Adipose tissue (tissue), 3 donors: ENCODE measurements around the gene UCN2. TPM values are rescaled to one million over a fixed set of nuclear protein-coding genes. Genes with fewer than 3 reads are reported as not detected.
"Not testable (repeated sequence)": the region's sequence is repeated elsewhere in the genome, so short reads cannot be mapped to it uniquely, and the experiment has no call there.

Experiments
- H3K27ac ChIP-seq: one replicate; pipeline ENCODE4 v1.5.1; 2013; ENCODE audit warnings: low read depth, low read length
- WGBS, 3 donors: extraction: QIAGEN DNeasy Blood & Tissue Kit; methylation state at CpG; one replicate each; pipeline ENCODE4 v1.1.7; 2013; 5-methylcytosine and 5-hydroxymethylcytosine counted together
- polyA plus RNA-seq, 3 donors: library from polyadenylated mRNA; stranded (reverse); fragments of 200-250 nt; gene quantifications; one replicate each; pipeline ENCODE4 v1.2.3, GENCODE V29; 2013
- donor health status: healthy with polysubstance abuse.
- donor health status: Bipolar disorder and iron deficiency.
- donor health status: healthy.

Gene UCN2
- polyA plus RNA-seq, 3 donors, result 0.04 TPM; not detected in 2

DNA sequence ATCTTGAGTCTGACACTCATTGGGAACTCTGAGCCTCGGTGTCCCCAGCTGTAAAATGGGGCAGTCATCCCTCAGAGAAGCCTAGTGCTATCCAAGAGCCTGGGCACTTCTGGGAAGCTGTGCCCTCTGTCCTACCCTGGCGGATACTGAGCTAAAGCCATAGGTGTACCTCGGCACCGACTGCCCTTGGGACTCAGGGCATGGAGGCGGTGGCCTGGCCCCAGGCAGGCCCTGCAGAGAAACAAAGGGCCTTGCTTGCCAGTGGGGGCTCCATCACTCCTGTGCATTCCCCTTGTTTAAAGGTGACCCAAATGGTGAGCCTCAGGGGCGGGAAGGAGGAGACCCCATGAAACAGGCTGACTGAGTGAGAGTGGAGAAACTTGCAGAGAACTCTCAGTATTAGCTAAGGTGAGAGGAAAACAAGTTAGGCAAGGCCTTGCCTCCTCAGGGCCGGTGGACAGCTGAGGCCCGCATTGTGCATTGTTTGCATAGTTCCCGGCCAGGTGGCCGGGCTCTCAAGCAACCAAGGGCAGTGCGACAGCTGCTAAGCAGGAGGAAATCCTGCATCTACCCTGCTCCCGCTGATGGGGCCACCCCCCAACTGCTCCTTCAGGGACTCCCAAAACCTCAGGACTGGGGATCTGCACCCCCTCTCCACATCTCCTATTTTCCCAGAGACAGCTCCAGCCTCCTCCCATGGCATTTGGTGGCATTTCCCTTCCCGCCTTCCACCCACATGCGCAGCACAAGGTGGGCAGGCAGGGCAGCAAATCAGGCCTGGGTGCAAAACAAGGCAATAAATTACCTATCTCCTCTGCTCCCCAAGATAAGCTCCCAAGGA lies 11.2 kb downstream of the UCN2 start:
- no peak overlapping the region for H3K27ac ChIP-seq
- 34 to 81% (median 80%) methylated on average over 14 of the region's 14 CpGs for WGBS, 3 donors

DNA sequence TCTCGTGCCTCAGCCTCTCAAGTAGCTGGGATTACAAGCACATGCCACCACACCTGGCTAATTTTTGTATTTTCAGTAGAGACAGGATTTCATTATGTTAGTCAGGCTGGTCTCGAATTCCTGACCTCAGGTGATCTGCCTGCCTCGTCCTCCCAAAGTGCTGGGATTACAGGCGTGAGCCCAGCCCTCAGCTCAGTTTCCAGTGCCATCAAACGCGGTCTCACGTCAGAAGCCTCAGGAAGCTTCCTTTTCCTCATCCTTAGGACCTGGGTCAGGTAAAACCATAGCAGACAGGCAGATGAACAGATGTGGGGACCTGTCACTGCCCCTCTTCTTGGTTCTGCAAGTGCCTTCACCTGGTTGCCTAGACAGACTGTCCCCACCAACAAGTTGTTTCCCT lies 11.9 kb downstream of the UCN2 start:
- WGBS, 3 donors, result 72 to 95% (median 90%) methylated on average over 7 of the region's 7 CpGs
- not testable (repeated sequence) for H3K27ac ChIP-seq

DNA sequence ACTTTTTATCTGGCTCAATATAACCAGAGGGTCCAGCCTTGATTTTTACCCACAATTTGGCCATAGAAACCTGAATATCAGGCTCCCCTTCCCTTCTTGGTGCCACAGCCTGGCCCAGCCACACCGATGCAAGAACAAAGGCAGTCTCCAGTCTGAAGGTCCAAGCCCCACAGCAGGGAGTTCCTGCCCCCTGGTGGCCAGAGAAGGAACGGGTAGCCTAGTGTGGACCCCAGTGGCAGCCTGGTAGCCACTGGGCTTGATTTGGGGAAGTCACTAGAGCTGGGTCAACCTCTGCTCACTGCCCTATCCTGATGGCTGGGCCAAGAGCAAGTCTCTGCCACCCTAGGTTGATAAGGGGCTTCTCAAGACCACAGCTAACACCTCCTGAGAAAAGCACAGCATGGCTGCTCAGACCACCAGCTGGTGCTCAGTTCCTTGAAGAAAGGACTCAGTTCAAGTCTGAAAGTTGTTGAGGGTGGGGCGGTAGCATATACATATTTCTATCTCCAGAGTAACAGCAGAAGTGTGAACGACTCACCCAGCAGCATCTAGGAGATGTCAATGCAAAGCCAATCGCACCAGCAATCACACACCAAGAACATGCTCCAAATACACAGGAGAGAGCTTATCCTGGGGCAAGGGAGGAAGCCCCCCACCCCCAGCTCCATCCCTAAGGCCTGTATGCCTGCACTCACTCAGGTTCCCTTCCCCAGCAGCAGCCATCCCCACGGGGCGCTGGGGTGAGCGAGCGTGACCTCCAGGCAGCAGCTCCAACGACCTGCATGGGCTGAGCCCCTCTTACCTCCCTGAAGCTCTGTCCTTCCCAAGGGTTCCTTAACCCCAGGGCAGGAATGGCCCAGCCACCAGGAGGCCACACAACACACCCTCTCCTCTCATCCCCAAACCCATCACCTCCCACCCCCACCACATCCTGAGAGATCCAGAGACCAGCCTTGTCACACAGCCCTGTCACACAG lies 14.6 kb downstream of the UCN2 start:
- no peak overlapping the region for H3K27ac ChIP-seq
- WGBS, 3 donors, result 65 to 72% (median 70%) methylated on average over 10 of the region's 10 CpGs

DNA sequence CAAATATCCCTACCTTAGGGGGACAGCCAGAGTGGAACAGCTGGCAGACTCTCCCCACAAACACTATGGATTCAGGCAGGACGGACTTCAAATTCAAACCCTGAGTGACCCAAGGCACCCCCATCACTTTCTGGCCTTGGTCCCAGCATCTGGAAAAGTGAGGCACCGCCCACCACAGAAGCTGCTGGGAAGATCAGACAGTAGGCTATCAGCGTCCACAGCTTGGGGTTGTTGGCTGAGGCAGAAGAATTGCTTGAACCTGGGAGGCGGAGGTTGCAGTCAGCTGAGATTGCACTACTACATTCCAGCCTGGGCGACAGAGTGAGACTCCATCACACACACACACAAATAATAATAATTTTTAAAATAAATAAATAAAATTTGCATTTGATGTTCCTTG lies 15.5 kb downstream of the UCN2 start:
- no peak overlapping the region for H3K27ac ChIP-seq
- WGBS, 3 donors, result 74 to 87% (median 85%) methylated on average over 5 of the region's 5 CpGs

DNA sequence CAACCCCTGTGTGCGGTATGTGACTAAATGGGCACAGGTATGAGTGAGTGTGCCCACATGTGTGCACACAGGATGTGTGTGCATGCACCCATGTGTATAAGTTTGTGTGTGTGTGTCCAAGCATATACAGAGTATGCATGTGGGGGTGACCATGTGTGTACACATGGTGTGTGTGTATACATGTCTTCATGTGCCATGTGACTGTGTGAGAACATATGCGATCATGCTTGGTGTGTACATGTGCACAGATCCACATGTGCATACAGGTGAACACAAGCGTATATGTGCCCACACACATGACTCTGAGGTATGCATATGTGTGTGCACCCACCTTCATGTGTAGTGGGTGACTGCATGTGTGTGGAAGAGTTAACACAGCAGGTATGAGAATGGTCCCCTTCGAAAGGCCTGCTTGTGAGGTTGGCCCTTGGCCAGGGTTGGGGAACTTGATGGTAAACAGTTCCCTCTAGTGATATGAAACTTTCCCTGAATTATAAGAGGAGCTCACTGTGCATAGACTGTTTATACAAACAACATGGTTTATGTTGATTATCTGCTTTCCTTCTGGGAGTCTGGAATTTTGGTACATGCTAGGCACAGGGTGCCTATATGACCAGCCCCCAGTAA lies 17.3 kb downstream of the UCN2 start:
- WGBS, 3 donors, result 74 to 80% (median 76%) methylated on average over 4 of the region's 4 CpGs
- H3K27ac ChIP-seq, result no peak overlapping the region

DNA sequence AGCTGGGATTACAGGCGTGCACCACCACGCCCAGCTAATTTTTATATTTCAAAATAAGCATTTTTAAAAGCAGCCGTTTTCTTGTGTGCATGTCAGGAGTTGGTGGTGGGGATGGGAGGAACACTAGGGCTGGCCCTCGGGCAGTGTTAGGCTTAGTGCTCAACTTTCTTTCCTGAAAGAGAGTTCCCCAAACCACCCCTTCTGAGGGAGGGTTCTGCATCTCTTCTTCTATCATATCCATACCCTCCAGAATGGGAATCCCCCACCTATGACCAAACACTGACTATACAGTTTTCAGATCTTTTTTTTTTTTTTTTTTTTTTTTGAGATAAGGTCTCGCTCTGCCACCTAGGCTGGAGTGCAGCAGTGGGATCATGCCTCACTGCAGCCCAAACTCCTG lies 19.4 kb downstream of the UCN2 start:
- WGBS, 3 donors, result 76 to 86% (median 80%) methylated on average over 5 of the region's 5 CpGs
- no peak overlapping the region for H3K27ac ChIP-seq

DNA sequence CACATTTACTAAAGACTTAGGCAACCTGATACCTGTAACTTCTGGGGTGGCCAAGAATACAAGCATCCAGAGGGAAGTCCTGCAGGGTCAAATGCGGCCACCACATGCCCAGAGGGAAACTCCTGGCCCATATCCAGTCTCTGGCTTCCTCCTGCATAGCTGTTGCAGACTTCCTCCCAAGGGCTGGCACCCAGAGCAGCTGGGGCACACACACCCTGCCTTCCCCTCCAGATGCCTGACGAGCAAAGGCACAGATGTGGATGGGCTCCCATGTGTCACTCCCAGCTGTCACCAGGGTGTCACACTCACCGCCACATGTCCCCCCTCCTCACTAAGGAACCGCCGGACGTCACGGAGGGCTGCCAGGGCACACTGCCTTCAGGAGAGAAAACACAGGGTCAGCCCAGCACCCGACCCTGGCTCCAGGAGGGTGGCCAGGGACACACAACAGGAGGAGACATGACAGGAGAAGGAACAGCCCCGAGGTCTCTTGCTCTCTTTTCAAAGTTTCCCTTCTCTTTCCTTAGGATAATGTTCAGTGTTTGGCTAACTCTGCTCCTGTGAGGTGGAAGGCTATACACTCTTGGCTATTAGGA lies 20.2 kb downstream of the UCN2 start:
- no peak overlapping the region for H3K27ac ChIP-seq
- 33 to 78% (median 38%) methylated on average over 9 of the region's 9 CpGs for WGBS, 3 donors

DNA sequence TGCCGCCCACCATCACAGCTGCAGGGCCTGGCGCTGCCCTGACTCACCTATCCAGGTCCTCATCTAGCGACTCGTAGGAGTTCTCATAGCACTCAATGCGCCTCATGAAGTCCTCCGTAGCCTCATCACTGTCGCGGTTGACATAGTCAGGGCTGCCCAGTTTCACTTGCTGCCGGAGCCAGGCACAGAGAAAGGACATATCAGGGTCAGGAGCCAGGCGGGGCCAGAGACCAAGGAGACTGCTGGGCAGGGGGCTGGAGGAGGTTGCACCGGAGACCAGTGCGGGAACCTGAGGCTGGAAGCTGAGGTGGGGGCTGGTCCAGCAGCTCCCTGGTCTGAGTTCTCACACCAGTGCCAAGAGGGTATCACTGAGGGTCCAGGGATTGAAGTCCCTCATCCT lies 25.1 kb downstream of the UCN2 start:
- no peak overlapping the region for H3K27ac ChIP-seq
- WGBS, 3 donors, result 94 to 96% (median 95%) methylated on average over 12 of the region's 12 CpGs

DNA sequence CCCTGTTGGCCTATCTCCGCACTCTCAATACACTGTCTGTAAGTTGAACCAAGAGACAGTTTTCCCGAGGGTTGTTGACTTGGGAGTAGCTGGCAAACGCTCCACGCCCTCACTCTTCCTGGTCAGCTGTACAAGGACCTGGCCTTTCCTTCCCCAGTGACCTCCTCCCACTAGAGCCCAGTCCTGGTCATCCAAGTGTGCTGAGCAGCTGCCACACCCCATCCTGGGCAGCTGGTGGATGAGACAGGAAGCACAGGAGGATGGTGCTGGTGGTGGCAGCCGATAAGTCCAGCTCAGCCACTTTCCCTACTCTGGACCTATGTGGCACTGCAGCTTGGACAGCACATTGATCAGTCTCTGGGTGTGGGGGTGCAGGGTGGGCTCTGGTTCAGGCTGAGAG lies 26.8 kb downstream of the UCN2 start:
- WGBS, 3 donors, result 73 to 81% (median 77%) methylated on average over 5 of the region's 5 CpGs
- H3K27ac ChIP-seq, result no peak overlapping the region

DNA sequence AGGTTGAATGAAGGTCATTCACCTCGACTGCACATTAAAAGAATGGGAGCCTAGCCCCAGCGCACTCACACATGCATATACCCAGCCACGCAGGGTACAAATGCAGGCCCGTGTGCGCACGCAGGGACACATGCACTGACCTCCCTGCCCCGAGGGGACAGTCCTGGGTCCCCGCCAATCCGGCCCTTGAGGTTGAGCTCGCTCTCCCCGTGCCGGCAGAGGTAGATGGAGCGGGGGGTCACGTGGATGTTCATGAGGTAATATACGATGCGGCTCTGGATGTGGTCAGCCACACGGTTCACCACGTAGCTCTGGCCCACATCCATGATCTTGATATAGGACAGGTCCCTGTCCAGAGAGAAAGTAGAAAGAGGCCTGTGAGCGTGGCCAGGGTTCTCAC lies 27.5 kb downstream of the UCN2 start:
- 86 to 93% (median 88%) methylated on average over 19 of the region's 19 CpGs for WGBS, 3 donors
- no peak overlapping the region for H3K27ac ChIP-seq

DNA sequence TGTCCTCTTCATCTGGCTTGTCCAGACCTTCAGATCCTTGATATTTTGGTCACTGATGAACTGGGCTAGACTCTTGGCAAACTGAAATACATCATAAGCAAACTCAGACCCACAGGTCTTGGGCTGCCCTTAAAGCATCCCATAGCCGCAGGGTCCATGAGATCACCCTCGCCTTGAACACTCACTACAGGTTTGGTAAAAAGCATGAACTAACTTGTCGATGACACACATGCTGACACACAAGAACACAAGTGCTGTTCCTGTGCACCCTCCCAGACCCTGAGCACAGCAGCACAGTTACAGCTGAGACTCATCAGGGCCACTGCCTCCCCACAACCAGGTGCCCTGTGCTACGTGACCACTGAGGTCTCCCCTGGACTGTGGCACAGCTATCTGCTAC lies 28.0 kb downstream of the UCN2 start:
- WGBS, 3 donors, result 93 to 97% (median 96%) methylated on average over 4 of the region's 4 CpGs
- H3K27ac ChIP-seq, result no peak overlapping the region

DNA sequence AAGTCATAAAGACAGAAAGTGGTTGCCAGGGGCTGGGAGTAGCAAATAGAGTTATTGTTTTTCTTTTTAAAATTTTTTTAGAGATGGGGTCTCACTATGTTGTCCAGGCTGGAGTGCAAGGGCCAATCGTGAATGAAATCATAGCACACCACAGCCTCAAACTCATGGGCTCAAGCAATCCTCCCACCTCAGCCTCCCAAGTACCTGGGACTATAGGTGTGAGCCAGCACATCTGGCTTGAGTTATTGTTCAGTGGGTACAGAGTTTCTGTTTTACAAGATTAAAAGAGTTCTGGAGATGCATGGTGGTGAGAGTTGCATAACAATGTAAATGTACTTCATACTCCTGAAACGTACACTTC lies 30.6 kb downstream of the UCN2 start:
- 79 to 90% (median 88%) methylated on average over 2 of the region's 2 CpGs for WGBS, 3 donors
- no peak overlapping the region for H3K27ac ChIP-seq

DNA sequence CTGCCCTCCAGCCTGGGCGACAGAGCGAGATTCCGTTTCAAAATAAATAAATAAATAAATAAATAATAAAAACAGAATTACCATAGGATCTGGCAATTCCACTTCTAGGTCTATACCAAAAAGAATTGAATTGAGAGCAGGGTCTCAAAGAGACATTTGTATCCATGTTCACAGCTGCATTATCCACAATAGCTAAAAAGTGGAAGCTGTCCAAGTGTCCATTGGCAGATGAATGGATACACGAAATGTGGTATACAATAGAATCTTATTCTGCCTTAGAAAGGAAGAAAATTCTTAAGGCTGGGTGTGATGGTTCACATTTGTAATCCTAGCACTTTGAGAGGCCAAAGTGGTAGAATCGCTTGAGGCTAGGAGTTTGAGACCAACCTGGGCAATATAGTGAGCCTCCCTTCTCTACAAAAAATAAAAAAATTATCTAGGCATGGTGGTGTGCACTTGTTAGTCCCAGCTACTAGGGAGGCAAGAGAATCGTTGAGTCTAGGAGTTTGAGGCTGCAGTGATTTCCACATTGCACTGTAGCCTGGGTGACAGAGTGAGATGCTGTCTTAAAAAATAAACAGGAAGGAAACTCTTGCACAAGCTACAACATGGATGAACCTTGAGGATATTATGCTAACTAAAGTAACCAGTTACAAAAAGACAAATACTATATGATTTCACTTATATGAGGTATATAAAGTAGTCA lies 31.2 kb downstream of the UCN2 start:
- 88 to 94% (median 89%) methylated on average over 6 of the region's 6 CpGs for WGBS, 3 donors
- H3K27ac ChIP-seq, result no peak overlapping the region

DNA sequence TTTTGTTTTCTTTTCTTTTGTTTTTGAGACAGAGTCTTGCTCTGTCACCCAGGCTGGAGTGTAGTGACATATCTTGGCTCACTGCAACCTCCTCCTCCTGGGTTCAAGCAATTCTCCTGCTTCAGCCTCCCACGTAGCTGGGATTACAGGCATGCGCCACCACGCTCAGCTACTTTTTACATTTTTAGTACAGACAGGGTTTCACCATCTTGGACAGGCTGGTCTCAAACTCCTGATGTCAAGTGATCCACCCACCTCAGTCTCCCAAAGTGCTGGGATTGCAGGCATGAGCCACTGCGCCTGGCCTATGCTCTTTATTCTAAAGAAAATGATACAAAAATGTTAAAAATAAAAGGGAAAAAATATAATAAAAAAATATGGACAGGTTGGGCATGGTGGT lies 32.9 kb downstream of the UCN2 start:
- H3K27ac ChIP-seq, result not testable (repeated sequence)
- WGBS, 3 donors, result 96 to 97% (median 97%) methylated on average over 4 of the region's 4 CpGs

DNA sequence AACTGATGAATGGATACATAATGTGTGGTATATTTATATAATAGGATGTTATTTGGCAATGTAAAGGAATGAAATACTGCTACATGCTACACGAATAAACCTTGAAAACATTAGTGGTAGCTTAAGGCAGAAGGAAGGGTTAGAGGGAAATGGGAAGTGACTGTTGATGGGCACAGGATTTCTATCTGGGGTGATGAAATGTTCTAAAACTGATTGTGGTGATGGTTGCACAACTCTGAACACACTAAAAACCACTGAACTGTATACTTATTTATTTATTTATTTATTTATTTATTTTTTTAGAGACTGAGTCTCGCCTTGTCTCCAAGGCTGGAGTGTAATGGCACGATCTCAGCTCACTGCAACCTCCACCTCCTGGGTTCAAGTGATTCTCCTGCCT lies 34.8 kb downstream of the UCN2 start:
- no peak overlapping the region for H3K27ac ChIP-seq
- 63 to 83% (median 66%) methylated on average over 3 of the region's 3 CpGs for WGBS, 3 donors

DNA sequence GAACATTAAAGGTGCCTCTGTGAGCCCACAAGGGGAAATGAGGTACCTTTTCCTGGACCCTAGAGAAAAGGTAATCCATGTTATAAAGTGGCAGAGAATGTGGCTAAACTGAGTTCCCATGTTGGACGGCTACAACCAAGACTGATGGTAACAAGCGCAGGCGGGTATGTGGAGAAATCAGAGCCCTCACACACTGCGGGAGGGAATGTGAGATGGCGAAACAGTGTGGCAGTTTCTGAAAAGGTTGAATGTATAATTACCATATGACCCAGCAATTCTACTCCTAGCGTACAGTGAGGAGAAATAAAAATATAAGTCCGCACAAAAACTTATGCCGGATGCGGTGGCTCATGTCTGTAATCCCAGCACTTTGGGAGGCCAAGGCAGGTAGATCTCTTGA lies 35.5 kb downstream of the UCN2 start:
- 64 to 98% (median 64%) methylated on average over 9 of the region's 9 CpGs for WGBS, 3 donors
- H3K27ac ChIP-seq, result no peak overlapping the region

DNA sequence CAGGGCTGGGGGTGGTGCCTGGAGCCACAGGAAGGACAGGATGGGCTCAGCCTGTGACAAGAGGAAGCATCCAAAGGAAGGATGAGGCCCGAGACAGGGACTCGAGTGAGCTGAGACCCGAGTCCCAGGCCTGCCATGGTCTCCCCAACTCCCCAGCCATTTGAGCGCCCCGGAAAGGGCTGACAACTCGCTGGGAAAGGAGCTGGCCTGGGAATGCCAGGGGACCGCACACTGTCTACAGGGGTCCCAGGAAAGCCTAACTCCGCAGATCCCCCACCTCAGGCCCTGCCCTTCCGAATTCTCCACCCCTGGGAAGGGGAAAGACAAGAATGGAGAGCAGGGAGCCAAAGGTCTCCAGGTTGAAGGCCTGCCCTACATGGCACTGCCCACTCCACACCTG lies 38.6 kb downstream of the UCN2 start:
- no peak overlapping the region for H3K27ac ChIP-seq
- 76 to 91% (median 83%) methylated on average over 9 of the region's 9 CpGs for WGBS, 3 donors

DNA sequence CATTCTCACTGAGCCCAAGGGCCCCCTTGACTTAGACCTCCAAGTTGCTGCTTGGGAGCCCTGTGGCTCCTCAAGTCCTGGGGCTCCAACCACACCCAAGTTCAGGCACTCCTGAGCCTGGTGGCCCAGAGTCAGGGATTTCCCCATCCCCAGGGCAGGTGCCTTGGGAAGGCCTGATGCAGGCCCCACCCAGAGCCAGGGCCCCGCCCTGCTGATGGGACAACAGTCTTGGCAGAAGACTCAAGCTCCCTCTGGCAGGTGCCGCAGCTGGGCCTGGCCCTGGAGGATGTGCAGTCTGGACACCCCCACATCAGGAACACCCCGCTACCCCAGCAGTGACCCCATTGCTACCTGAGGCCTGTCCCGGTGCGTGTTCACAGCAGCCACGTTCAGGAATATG lies 41.9 kb downstream of the UCN2 start:
- 85 to 96% (median 94%) methylated on average over 6 of the region's 6 CpGs for WGBS, 3 donors
- no peak overlapping the region for H3K27ac ChIP-seq
